IMR-90 (cell line): Measurements from ENCODE around the gene NT5M. TPM values are rescaled to one million over a fixed set of nuclear protein-coding genes. Genes with fewer than 3 reads are reported as not detected.

ENCODE experiments used
- ATAC-seq: fragments of 200-7000 bp; cut with Tn5 transposase; 2 replicates; pipeline ENCODE4 v1.9.1; 2020; ENCODE audit warnings: low read depth, mild to moderate bottlenecking, moderate library complexity
- BruUV-seq: library from RNA; stranded (reverse); fragments of 400-500 nt; replicated peaks from 2 replicates; lab custom pipeline; 2021; lab: Mats Ljungman, UMichigan
- CTCF ChIA-PET: fragments of 300-600 bp; formaldehyde crosslinking; extraction: SDS; loops from one replicate; lab custom pipeline; 2021; ENCODE audit warnings: antibody characterized with exemption; lab: Yijun Ruan, JAX
- POLR2A ChIA-PET: fragments of 300-600 bp; sonication (Branson Sonifier 250); formaldehyde crosslinking; loops from one replicate; lab custom pipeline; 2022; ENCODE audit warnings: antibody characterized with exemption; ENCODE audit not compliant: unreplicated experiment; lab: Charles Lee
- DNase-seq: peaks from one replicate; pipeline ENCODE4 v3.0.0; 2013
- H2AFZ ChIP-seq: replicated peaks from 2 replicates; pipeline ENCODE3; 2013; ENCODE audit warnings: low read length, mild to moderate bottlenecking; ENCODE audit not compliant: poor library complexity
- H2AK5ac ChIP-seq: 2 replicates; pipeline ENCODE4 v1.6.1; 2013; ENCODE audit warnings: low read depth, low read length, inconsistent platforms
- H2AK9ac ChIP-seq: replicated peaks from 2 replicates; pipeline ENCODE3; 2013; ENCODE audit warnings: mild to moderate bottlenecking, low read depth, low read length, moderate library complexity; ENCODE audit not compliant: poor library complexity
- H2BK120ac ChIP-seq: 2 replicates; pipeline ENCODE4 v1.6.1; 2013; ENCODE audit warnings: low read depth, low read length, inconsistent platforms
- H2BK15ac ChIP-seq: 3 replicates; pipeline ENCODE4 v1.6.1; 2013; ENCODE audit warnings: low read depth, low read length, inconsistent platforms
- H2BK20ac ChIP-seq: 2 replicates; pipeline ENCODE4 v1.6.1; 2013; ENCODE audit warnings: low read depth, mild to moderate bottlenecking, inconsistent platforms, low read length, moderate library complexity
- H2BK5ac ChIP-seq: 2 replicates; pipeline ENCODE4 v1.6.1; 2013; ENCODE audit warnings: mild to moderate bottlenecking, low read depth, low read length, inconsistent platforms; ENCODE audit not compliant: poor library complexity, severe bottlenecking
- H3K14ac ChIP-seq: replicated peaks from 2 replicates; pipeline ENCODE4 v1.6.1; 2013; ENCODE audit warnings: low read depth, low read length, inconsistent platforms
- H3K18ac ChIP-seq: 2 replicates; pipeline ENCODE4 v1.6.1; 2013; ENCODE audit warnings: low read depth, low read length, control low read depth
- H3K23ac ChIP-seq: 2 replicates; pipeline ENCODE4 v1.6.1; 2013; ENCODE audit warnings: low read depth, low read length, inconsistent platforms
- H3K27ac ChIP-seq: 2 replicates; pipeline ENCODE4 v1.5.1; 2013; ENCODE audit warnings: mild to moderate bottlenecking, control low read depth, low read length; ENCODE audit not compliant: insufficient read depth
- H3K27me3 ChIP-seq: 2 replicates; pipeline ENCODE4 v1.6.1; 2013; ENCODE audit warnings: low read length; ENCODE audit not compliant: control insufficient read depth, insufficient read depth
- H3K36me3 ChIP-seq: 2 replicates; pipeline ENCODE4 v1.6.1; 2013; ENCODE audit warnings: low read length, mixed read lengths; ENCODE audit not compliant: control insufficient read depth, insufficient read depth
- H3K4ac ChIP-seq: 2 replicates; pipeline ENCODE4 v1.6.1; 2013; ENCODE audit warnings: low read depth, low read length, inconsistent platforms
- H3K4me1 ChIP-seq: 2 replicates; pipeline ENCODE4 v1.6.1; 2013; ENCODE audit warnings: low read length, mixed read lengths; ENCODE audit not compliant: control insufficient read depth, insufficient read depth
- H3K4me2 ChIP-seq: 2 replicates; pipeline ENCODE4 v1.6.1; 2013; ENCODE audit warnings: low read depth, mild to moderate bottlenecking, control low read depth, low read length, moderate library complexity
- H3K4me3 ChIP-seq: 2 replicates; pipeline ENCODE4 v1.5.1; 2013; ENCODE audit warnings: low read depth, mild to moderate bottlenecking, control low read depth, low read length, moderate library complexity; ENCODE audit not compliant: insufficient read depth
- H3K56ac ChIP-seq: 2 replicates; pipeline ENCODE4 v1.6.1; 2013; ENCODE audit warnings: low read length, inconsistent platforms; ENCODE audit not compliant: insufficient read depth; ENCODE audit errors: extremely low read depth
- H3K79me1 ChIP-seq, 2 experiments: 2 replicates each; pipeline ENCODE4 v1.6.1; 2013; ENCODE audit warnings: low read length in 2 of 2, inconsistent platforms in 1 of 2, low read depth in 1 of 2
- H3K9ac ChIP-seq: 2 replicates; pipeline ENCODE4 v1.6.1; 2013; ENCODE audit warnings: low read depth, low read length, control low read depth
- H3K9me1 ChIP-seq: 2 replicates; pipeline ENCODE4 v1.6.1; 2013; ENCODE audit warnings: low read length, inconsistent platforms; ENCODE audit not compliant: insufficient read depth
- H3K9me3 ChIP-seq: 2 replicates; pipeline ENCODE4 v1.6.1; 2013; ENCODE audit warnings: low read length; ENCODE audit not compliant: control insufficient read depth, insufficient read depth
- H4K20me1 ChIP-seq: 2 replicates; pipeline ENCODE4 v1.6.1; 2013; ENCODE audit warnings: low read length, inconsistent platforms; ENCODE audit not compliant: insufficient read depth
- H4K5ac ChIP-seq: 2 replicates; pipeline ENCODE4 v1.6.1; 2013; ENCODE audit warnings: mild to moderate bottlenecking, low read depth, low read length, control low read depth
- H4K8ac ChIP-seq, 2 experiments: 2 replicates each; pipeline ENCODE4 v1.6.1; 2013; ENCODE audit warnings: low read depth in 2 of 2, low read length in 2 of 2, control low read depth in 1 of 2, inconsistent platforms in 1 of 2
- H4K91ac ChIP-seq: 2 replicates; pipeline ENCODE4 v1.6.1; 2013; ENCODE audit warnings: low read depth, low read length, inconsistent platforms; ENCODE audit not compliant: insufficient read depth
- CEBPB ChIP-seq: IDR thresholded peaks from 2 replicates; pipeline ENCODE4 v1.6.1; 2012; ENCODE audit warnings: low read depth, low read length, improper control_type of control experiment
- CHD1 ChIP-seq: IDR thresholded peaks from 2 replicates; pipeline ENCODE4 v1.6.1; 2012; ENCODE audit warnings: low read depth, low read length, improper control_type of control experiment
- WGBS, 2 experiments: methylation state at CpG; one replicate each; pipeline versions ENCODE4 v1.1.5 to v1.1.7; 2013; ENCODE audit warnings: missing lambda C conversion rate in 2 of 2; ENCODE audit not compliant: insufficient read length in 1 of 2; ENCODE audit errors: extremely low coverage in 2 of 2; 5-methylcytosine and 5-hydroxymethylcytosine counted together
- dilution Hi-C: fragments of 300-500 bp; cut with HindIII; formaldehyde crosslinking; loops from one replicate; pipeline ENCODE4 v1.14.3; 2018; ENCODE audit warnings: low sequenced_read_pairs; ENCODE audit not compliant: unreplicated experiment
- in situ Hi-C: fragments of 300-500 bp; cut with MboI; formaldehyde crosslinking; loops from 3 replicates; pipeline ENCODE4 v1.14.3; 2019; ENCODE audit warnings: low sequenced_read_pairs, inconsistent platforms, mixed read lengths
- intact Hi-C: fragments of 100-400 bp; cut with micrococcal nuclease; formaldehyde crosslinking; loops from 2 replicates; pipeline ENCODE4 v1.10.0; 2022
- polyA plus RNA-seq, 3 experiments: library from polyadenylated mRNA; depleted of rRNA; stranded (reverse); fragments of >200 nt; gene quantifications; 2 replicates each; pipeline ENCODE4 v1.2.3, GENCODE V29; 2012; ENCODE audit warnings: low replicate concordance in 1 of 3
- total RNA-seq: library from RNA; depleted of rRNA; stranded (reverse); fragments of >200 nt; gene quantifications from 2 replicates; pipeline ENCODE4 v1.2.3, GENCODE V29; 2012

Gene NT5M
- total and polyA plus RNA-seq, 2 of the 4 experiments (the other 2 are of a cell fraction) = 0.18 to 0.32 TPM

GRCh38 chr17:17289086-17289485, 14.1 kb upstream of the NT5M start:
- TF ChIP-seq CEBPB = peak; percentile 72
- no peak for TF ChIP-seq CHD1
- no peaks in the 10 kb centered on the region for H3K79me1 ChIP-seq
- no peaks in the 10 kb centered on the region for H3K9me3 ChIP-seq
- H4K8ac ChIP-seq = no peak overlapping the region
- no peak overlapping the region for H2BK120ac ChIP-seq
- no peak overlapping the region for H3K56ac ChIP-seq
- H4K91ac ChIP-seq = no peak overlapping the region
- intact Hi-C loops (no loop called here), dilution Hi-C loops (no loop called here), in situ Hi-C loops (no loop called here)
- no peak overlapping the region for H2AK9ac ChIP-seq
- no peaks in the 10 kb centered on the region for H3K36me3 ChIP-seq
- H3K9ac ChIP-seq = no peak overlapping the region
- no peak overlapping the region for H2BK15ac ChIP-seq
- no peak overlapping the region for H2AFZ ChIP-seq
- no peak overlapping the region for H3K23ac ChIP-seq
- WGBS, 2 experiments = no CpG with 5 or more reads among the region's 4 CpGs
- H4K20me1 ChIP-seq = no peaks in the 10 kb centered on the region
- H2BK5ac ChIP-seq = no peak overlapping the region
- H2BK20ac ChIP-seq = no peak overlapping the region
- ATAC-seq (no peak), DNase-seq (no peak)
- ChIA-PET CTCF (interaction anchor here (0.6 kb wide), 1 partner anchor 604 kb away, joined by 4 read pairs; no protein-coding TSS in a partner anchor), POLR2A (no interaction called here)
- no peak overlapping the region for H3K4me3 ChIP-seq
- H2AK5ac ChIP-seq = no peak overlapping the region
- no peak overlapping the region for H3K18ac ChIP-seq
- H3K27me3 ChIP-seq = peaks cover 8% of the 10 kb centered on the region
- H3K14ac ChIP-seq = no peak overlapping the region
- no peak overlapping the region for H3K4ac ChIP-seq
- H3K27ac ChIP-seq = no peak overlapping the region
- no TSS peak for BruUV-seq
- no peaks in the 10 kb centered on the region for H3K9me1 ChIP-seq
- H4K5ac ChIP-seq = no peak overlapping the region
- H3K4me2 ChIP-seq = no peak overlapping the region
- no peaks in the 10 kb centered on the region for H3K4me1 ChIP-seq
